HS-5 (cell line): ENCODE results near the gene PGK1.
"Not testable (repeated sequence)": the region's sequence is repeated elsewhere in the genome, so short reads cannot be mapped to it uniquely, and the experiment has no call there.

Source experiments
- DNase-seq: peaks from one replicate; pipeline ENCODE4 v3.0.0-alpha.2; 2012; ENCODE audit warnings: low read depth

PGK1 gene

DNA sequence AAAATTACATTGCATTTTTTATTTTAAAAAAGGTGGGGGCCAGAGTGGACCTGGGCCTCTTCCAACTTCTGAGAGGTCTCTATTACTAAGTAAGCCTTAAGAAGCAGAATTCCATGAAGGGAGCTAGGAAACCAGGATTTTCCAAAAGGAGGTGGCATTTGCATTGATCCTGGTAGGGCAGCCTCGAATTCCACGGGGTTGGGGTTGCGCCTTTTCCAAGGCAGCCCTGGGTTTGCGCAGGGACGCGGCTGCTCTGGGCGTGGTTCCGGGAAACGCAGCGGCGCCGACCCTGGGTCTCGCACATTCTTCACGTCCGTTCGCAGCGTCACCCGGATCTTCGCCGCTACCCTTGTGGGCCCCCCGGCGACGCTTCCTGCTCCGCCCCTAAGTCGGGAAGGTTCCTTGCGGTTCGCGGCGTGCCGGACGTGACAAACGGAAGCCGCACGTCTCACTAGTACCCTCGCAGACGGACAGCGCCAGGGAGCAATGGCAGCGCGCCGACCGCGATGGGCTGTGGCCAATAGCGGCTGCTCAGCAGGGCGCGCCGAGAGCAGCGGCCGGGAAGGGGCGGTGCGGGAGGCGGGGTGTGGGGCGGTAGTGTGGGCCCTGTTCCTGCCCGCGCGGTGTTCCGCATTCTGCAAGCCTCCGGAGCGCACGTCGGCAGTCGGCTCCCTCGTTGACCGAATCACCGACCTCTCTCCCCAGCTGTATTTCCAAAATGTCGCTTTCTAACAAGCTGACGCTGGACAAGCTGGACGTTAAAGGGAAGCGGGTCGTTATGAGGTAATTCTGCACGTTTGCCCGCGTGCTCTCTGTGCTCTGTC lies at the start of gene PGK1:
PGK1 (plus strand) TSS at position 626 of the 824 bp plus-strand sequence; CDS start at position 719, 93 bp downstream.
- DNase-seq, result peak; percentile 82

DNA sequence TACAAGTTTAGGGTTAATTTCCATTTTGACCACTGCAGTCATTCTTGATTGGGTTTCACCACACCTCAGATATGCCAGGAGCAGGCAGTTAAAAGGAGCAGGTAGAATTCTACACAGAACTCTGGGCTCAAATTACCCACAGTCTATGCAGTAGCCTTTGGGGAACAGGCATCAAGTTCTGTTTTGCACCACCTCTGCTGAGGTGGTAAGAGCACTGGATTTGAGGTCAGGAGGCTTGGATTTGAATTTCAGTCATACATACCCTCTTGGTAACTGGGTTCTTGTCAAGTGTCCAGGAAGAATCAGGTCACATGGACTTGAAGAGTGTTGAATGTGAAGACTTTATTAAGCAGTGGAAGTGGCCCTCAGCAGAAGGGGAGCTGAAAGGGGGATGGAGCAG lies 40.4 kb upstream of the PGK1 start:
- no peak for DNase-seq

DNA sequence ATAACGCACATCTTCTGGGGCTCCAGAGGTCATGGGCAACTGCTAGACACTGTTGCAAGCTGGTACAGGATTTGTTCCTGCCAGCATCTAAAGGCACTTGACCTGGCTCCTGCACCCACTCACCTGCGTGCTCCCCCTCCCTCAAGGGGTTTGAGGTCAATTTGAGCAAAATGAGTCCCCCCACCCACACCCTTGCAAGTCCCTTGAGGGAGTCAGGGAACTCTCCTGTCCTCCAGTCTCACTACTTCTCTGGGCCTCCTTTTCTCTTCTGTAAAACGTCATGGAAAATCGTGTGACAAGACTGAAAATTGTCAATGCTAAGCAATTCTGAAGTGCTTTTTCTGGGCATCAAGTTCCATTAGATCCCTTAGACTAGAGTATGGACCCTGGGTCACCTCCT lies 39.9 kb upstream of the PGK1 start:
- DNase-seq, result no peak

DNA sequence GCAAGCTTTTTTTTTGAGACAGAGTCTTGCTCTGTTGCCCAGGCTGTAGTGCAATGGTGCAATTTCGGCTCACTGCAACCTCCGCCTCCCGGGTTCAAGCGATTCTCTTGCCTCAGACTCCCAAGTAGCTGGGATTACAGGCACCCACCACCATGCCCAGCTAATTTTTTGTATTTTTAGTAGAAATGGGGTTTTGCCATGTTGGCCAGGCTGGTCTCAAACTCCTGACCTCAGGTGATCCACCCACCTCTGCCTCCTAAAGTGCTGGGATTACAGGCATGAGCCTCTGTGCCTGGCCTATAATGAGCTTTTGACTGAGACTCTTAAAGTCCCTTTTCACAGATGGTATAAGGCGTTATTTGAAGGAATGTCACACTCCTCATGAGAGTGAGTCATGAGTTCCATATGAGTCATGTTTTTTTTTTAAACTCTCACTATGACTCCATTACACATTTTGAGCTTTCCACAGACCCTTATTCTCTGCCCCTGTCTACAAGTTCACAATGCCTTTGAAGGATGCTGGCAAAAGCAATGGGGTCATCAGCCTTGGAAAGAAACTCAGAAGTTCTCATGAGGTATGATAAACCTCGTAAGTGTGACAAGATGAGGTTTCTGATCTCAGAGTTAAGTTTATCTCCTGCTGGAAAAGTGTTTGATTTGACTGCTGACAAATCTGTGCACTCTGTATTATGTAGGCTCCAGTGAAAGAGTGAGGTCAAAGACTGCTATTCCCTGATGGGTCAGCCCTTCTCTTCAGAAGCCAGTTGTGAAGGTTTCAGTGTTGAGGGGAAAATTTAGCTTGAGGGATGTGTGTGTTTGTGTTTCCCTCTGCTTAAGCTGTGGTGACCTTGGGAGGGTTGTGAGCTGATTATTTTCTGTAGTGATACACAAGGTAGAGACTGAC lies 39.1 kb upstream of the PGK1 start:
- peak; percentile 49 for DNase-seq

DNA sequence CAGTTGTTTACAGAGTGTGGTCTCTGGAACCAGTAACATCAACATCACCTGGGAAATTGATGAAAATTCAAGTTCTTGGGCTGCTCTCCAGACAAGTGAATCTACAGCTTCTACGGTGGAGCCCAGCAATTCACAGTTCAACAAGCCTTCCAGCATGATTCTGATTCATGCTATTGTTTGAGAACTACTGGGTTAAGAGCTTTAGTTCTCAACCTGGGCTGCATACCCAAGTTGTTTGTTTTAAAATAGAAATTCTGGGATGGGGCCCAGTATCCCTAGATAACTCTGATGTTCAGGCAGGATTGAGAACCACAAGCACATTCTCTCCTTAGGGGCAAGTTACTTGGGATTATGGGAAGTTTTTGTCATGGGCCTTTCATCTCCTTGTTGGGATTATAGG lies 37.9 kb upstream of the PGK1 start:
- no peak for DNase-seq

DNA sequence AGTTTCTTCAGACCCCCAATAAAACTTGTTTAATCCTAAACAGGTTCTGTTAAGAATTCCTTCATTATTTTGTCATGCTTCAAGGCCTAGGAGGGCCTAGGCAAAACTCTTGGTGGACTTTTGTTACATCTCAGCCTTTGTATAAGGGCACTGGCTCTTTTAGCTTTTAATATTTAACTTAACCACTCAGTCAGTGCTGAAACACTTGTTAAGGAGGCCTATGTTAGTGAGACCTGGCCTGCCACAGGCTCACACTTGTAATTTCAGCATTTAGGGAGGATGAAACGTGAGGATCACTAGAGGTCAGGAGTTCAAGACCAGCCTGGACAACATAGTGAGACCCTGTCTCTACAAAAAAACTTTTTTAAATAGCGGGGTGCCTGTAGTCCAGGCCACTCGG lies 32.7 kb upstream of the PGK1 start:
- DNase-seq, result no peak

DNA sequence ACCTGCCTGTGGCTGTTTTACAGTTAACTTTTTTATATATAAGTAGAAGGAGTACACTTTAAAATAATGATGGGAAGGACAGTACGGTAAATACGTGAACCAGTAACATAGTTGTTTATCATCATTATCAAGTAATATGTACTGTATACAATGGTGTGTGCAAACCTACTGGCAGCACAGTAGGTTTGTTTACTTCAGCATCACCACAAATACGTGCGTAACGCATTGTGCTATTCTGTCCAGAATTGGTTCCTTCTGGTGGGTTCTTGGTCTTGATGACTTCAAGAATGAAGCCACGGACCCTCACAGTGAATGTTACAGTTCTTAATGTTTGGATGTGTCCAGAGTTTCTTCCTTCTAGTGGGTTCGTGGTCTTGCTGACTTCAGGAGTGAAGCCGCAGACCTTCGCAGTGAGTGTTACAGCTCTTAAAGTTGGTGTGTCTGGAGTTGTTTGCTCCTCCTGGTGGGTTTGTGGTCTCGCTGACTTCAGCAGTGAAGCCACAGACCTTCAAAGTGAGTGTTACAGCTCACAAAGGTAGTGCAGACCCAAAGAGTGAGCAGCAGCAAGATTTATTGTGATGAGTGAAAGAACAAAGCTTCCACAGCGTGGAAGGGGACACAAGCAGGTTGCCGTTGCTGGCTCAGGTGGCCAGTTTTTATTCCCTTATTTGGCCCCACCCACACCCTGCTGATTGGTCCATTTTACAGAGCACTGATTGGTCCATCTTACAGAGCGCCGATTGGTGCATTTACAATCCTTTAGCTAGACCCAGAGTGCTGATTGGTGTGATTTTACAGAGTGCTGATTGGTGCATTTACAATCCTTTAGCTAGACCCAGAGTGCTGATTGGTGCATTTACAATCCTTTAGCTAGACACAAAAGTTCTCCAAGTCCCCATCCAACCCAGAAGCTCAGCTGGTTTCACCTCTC lies 30.6 kb upstream of the PGK1 start:
- not testable (repeated sequence) for DNase-seq

DNA sequence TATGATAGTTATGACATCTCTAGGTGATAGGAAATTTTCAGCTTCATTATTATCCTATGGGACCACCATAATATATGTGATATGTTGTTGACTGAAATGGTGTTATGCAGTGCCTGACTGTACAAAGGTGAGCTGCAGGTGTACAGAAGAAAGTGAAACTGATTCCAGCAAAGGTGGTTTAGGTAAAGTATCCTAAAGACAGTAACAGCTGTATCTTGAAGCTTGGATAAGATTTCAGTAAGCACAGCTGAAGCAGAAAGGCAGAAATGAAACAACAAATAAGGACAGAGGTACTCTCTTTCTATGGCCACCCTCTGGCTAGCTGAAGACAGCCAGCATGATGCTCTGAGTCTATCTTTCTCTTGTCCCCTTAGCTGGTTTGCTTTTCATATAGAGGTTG lies 30.0 kb upstream of the PGK1 start:
- DNase-seq, result no peak

DNA sequence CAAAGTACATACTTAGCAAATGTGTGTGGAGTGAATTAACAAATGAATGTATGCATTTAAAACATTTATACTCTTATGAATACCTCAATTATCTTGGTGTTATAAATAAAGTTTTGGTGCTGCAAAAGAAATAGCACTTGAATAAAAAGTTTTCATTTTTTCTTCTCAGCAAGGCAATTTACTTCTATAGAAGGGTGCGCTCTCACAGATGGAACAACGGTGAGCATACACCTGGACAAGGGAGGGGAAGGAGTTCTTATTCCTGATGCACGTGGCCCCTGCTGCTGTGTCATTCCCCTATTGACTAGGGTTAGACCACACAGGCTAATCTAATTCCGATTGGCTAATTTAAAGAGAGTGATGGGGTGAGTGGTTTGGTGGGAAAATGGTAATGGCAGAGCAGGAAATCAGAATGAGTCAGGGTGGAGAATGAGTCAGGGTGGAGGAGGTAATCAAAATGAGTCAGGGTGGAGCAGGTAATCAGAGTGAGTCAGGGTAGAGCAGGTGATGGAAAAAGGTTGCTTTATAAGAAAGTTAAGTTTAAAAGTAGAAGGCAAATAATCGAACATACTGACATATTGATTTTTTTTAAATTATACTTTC lies 28.2 kb upstream of the PGK1 start:
- no peak for DNase-seq

DNA sequence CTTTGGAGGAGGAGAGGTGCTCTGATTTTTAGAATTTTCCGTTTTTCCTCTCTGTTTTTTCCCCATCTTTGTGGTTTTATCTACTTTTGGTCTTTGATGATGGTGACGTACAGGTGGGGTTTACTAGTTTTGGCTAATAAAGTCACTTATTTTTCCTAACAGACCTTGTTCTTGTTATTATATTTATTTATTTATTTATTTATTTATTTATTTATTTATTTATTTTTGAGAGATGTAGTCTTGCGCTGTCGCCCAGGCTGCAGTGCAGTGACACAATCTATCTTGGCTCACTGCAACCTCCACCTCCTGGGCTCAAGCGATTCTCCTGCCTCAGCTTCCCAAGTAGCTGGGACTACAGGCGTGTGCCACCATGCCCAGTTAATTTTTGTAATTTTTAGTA lies 22.6 kb upstream of the PGK1 start:
- DNase-seq, result not testable (repeated sequence)

DNA sequence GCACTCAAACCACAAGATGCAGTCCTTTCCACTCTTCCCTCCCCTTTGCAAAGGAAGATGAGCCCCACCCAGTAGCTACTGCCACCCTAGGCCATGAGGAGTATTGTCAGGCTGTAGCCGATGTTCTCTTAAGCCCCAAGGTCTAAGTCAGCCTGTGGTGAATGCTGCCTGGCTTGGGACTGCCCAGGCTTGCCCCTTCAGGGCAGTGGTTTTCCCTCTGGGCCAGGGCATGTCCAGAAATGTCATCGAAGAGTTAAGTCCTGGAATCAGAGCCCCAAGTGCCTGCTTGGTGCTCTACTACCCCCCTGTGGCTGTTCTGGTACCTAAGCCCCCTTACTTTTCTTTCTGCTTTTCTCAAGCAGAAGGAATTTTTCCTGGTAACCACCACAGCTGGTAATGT lies 11.8 kb upstream of the PGK1 start:
- no peak for DNase-seq

DNA sequence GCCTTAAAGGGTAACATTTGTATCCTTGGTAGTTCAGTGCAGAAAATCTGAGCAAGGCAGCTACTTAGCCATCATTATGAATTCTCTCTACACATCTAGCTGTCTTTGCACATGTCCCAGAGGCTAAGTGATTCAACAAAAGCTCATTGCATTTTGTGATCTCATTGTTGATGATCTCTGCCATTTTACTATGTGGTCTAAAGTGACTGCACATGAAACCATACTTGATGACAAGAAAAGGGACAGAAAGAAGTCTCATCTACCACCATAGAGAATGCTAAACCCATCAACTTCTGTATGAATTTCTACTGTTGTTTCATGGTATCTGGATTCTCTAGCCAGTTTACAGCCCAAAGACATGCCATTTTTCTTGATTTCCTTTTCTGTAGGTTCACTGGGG lies 5.9 kb upstream of the PGK1 start:
- no peak for DNase-seq

DNA sequence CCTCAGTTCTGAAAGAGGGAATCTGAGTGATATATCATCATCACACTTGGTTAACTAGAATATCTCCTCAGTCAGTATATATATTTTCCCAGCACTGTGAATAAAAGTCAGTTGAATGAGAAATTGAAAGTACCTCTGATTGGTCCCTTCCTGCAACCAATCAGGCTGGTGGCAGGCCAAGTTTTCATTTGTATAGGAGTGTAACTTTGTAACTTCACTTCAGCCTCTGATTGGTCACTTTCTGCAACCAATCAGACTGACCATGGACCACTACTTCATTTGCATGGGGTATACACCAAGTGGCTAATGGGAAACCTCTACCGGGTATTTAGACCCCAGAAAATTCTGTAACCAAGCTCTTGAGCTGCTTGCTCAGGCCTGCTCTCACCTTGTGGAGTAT lies 2.0 kb upstream of the PGK1 start:
- DNase-seq, result no peak

DNA sequence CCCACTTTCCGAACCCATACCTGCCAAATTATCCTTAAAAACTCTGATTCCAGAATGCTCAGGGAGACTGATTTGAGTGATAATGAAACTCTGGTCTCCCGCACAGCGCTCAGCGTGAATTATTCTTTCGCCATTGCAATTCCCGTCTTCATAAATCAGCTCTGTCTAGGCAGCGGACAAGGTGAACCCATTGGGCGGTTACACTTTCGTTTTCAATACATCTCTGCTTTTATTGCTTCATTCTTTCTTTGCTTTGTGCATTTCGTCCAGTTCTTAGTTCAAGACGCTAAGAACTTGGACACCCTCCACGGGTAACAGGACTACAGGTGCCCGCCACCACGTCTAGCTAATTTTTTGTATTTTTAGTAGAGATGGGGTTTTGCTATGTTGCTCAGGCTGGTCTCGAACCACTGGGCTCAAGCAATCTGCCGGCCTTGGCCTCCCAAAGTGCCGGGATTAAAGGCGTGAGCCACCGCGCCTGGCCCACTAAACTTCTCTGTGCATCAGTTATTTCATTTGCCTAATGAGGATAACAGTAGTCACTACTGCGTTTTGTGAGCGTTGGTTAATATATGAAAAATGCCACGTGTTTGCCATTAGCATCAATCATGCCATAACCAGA lies 936 bp upstream of the PGK1 start:
- DNase-seq, result no peak

DNA sequence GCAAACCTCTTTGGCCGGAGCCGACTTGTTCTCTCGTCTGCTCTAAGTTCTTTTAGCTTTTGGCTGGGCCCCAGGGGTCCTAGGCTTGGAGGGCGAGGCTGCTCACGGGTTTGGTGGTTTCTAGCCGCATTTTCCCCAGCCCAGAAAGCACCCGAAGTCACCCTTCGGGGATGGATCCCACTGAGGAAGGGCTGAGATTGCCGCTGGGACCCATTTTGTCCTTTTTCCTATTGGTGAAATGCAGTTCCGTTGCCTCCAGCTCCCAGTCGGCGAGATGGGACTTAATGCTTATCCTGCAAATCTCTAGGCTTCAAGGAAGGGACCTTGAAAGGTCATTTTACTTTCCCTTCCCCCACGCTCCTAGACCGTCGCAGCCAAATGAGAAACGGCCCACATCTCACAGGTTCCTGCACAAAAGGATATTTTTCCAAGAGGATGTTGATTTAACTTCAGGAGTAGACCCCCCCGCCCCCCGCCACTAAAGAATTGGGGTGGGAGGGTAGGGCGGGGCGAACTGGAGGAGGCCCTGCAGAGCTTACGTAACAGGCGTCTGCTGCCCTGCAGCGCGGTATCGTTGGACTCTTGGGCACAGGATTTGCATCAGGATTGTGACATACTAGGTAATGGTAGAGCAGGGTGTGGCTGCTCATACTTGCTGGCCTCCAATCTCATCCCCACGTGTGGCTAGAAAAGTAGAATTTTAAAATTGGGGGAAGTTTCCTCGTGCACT lies 564 bp downstream of the PGK1 start:
- DNase-seq, result no peak

DNA sequence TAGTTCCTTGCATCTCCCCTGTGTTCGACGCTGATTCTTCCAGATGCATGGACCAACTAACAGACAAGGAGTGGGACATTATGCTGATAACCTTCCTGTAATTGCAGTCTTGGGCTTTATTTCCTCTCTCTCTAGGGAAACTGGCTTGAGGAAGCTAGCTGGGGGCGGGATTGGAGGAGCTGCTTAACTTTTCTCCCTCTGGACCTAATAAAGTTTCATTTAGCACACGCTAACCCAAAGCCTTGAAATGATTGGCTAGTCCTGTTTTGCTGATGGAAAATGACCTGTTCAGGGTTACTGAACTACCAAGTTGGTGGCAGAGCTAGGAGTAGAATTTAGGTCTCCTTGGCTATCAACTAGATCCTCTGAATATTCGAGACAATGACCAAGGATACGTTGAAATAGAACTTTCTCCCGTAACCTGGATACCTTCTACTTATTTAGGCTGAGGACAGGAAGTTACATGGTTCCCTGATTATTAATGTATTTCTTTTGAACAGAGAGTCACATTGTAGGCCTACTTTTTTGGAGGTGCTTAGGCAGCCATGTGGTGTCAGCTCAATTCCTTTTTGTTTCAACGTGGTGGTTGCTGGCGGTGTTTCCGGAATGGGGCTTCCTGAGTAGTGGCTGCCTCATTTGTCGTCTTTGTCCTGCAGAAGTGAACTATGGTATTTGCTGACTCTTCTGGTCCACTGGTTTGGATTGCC lies 2.0 kb downstream of the PGK1 start:
- no peak for DNase-seq

DNA sequence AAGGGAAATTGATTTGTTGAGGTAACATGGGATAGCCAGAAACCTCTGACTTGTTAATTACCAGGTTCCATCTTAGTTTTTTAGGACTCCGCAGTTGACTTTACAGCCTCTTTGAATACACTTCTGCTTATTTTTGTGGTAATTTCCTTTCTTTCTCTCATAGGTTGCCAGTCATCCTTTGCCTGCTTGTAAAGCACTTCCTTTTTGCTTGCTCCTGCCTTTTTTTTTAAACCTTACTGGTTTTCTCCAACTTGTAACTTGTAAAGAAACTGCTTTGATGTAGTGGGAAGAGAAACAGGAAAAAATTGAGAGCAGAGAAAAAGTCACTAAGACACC lies 2.6 kb downstream of the PGK1 start:
- DNase-seq, result no peak

DNA sequence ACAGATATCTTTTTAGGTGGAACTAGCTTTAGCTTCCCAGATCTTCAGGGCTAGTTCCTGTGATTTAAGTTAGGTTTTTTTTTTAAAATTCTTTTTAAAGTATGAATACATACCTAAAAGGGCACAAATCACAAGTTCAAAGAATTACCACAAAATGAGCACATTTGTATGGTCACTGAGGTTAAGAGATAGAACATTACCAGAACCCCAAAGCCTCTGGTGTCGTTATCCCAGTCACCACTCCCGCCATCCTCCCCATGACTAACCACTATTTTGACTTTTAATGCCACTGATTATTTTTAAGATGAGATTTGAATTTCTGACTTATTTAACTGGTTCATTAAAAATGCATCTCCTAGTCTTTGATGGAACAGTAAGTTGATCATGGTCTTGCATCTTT lies 5.4 kb downstream of the PGK1 start:
- DNase-seq, result no peak

DNA sequence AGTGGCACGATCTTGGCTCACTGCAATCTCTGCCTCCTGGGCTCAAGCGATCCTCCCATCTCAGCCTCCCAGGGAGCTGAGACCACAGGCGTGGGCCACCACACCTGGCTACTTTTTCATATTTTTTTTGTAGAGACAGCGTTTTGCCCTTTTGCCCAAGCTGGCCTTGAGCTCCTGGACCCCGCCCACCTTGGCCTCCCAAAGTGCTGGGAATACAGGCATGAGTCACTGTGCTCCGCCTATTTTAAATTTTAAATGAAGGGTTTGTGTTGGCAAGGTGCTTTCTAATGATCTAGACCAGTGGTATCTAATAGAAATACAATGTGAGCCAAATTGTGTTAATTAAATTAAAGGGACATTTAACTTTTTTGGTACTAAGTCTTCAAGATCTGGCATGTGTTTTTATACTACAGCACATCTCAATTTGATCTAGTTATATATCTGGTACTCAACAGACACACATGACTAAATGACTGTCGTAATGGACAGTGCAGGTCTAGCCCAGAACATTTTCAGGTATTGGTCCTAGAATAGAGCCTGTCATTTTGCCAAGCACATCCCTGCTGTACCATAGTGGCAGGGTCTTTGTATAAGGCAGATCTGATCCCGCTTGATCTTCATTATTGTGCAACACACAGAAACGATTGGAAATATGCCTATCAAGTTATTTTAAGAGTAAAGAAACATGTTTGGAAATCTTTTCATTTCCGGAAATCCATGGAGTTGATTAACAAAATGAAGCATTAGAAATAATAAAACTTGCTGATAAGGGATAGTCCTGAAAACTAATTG lies 7.3 kb downstream of the PGK1 start:
- no peak for DNase-seq
